Astrocyte of the hippocampus (primary cell): ENCODE data around the gene VEPH1.
A peak's percentile ranks its signal among the peaks of the same experiment; 100 is the strongest.

Source experiments
- DNase-seq: peaks from one replicate; pipeline ENCODE4 v3.0.0; 2011; ENCODE audit warnings: low read depth, low spot score

The VEPH1 gene

DNA sequence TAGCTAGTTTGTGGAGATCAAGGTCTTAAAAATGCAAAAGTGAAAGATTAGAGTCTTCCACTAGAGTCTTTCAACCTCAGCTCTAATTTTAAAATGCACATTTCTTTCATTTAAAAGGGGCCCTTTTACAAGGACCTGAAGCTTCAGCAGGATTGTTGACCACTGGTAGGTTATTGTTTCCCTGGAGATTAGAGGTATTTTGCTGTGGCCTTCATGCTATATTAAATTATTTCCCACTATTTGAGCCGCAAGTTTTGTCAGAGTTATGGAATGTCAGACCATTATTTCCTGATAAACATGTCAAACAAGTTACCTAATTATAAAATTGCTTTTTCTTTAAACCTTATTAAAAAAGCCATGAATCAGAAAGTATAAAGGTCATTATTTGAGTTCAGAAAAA is 240.2 kb downstream of the VEPH1 start:
- peak; percentile 14 for DNase-seq

- DNase-seq = peak; percentile 72
Observed at GRCh38 chr3:157261000-157261399, 242.2 kb downstream of the VEPH1 start.

DNA sequence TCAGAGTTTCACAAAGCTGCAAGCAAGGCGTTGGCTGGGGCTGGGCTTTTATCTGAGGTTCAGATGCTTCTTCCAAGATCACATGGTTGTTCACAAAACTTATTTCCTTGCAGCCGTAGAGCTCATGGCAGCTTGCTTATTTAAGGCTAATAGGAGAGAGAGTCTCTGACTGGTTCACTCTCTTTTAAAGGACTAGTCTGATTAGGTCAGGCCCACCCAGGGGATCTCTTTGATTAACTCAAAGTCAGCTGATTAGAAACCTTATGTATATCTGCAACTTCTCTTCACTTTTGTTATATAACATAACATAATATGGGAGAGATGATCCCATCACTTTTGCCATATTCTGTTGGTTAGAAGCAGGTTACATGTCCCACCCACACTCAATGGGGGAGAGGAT is 243.4 kb downstream of the VEPH1 start:
- no peak for DNase-seq

GRCh38 chr3:157257101-157257500 is 246.1 kb downstream of the VEPH1 start:
- peak; percentile 36 for DNase-seq

GRCh38 chr3:157255797-157256196 is 247.4 kb downstream of the VEPH1 start:
- DNase-seq = no peak

GRCh38 chr3:157251685-157252084 is 251.5 kb downstream of the VEPH1 start:
- no peak for DNase-seq

GRCh38 chr3:157249606-157250005 is 253.6 kb downstream of the VEPH1 start:
- no peak for DNase-seq

- peak; percentile 92 for DNase-seq
Observed at GRCh38 chr3:157248590-157249422, 254.4 kb downstream of the VEPH1 start.

GRCh38 chr3:157247391-157247790 is 255.8 kb downstream of the VEPH1 start:
- DNase-seq = peak; percentile 2

DNA sequence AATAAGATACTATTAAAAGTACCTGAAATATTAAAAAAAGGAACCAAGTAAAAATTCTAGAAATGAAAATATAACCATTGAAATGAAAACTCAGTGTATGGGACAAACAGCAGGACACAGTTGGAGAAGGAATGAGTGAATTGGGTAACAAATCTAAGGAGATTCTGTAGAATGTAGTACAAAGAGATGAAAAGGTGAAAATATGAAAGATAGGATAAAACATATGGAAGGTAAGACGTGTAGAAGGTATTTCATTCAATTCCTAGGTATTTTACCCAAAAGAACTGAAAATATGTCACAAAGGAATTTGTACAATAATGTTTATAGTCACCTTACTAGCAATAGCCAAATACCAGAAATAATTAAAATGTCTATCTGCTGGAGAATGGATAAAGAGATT is 260.4 kb downstream of the VEPH1 start:
- no peak for DNase-seq

GRCh38 chr3:157241599-157241998 is 261.6 kb downstream of the VEPH1 start:
- DNase-seq = no peak

DNA sequence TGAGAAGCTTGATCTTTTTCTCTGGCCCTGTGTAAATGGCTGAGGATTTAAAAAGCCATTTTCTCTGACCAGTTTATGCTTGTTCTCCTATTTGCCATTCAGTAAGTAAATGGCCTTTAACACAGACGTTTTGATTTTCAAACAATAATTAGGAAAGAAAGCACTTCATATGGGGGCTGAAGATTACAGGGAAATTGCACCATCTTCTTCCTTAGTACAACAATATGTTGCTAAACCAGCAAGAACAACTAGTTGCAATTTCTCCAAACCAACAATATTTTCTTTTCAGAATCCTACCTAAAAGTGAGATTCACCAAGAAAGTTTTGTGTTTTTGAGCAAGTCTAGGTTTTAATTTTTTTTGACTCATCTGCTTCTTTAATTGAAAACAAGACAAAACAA is 262.8 kb downstream of the VEPH1 start:
- no peak for DNase-seq

- peak; percentile 58 for DNase-seq
Observed at GRCh38 chr3:157239082-157239704, 264.0 kb downstream of the VEPH1 start.

DNA sequence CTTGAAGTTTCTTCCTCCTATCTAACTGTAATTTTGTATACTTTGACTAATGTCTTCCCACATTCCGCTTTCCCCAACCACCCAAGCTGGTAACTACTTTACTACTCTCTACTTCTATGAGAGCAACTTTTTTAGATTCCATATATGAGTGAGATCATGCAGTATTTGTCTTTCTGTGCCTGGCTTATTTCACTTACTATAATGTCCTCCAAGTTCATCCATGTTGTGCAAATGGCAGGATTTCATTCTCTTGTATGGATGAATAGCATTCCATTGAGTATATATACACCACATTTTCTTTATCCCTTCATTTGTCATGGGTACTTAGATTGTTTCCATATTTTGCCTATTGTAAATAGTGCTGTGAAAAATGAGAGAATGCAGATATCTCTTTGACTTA is 264.8 kb downstream of the VEPH1 start:
- DNase-seq = no peak

GRCh38 chr3:157237886-157238285 is 265.3 kb downstream of the VEPH1 start:
- no peak for DNase-seq

DNA sequence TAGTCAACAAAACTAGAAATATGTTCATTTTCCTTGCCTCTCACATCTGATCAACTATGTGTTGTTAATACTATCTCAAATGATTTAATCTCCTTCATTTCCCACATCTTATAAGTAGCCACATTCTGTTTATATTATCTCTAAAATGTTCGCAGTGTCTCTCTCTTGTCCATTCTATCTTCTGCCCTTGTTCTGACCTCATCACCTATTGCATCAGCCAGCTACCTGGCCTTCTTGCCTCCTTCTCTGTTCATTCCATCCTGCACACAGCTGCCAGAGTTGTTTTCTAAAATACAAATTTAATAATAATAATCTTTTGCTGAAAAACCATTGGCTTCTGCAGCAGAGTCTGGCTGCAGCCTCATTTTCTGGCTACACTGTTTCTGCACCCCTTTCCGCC is 267.9 kb downstream of the VEPH1 start:
- DNase-seq = no peak

DNA sequence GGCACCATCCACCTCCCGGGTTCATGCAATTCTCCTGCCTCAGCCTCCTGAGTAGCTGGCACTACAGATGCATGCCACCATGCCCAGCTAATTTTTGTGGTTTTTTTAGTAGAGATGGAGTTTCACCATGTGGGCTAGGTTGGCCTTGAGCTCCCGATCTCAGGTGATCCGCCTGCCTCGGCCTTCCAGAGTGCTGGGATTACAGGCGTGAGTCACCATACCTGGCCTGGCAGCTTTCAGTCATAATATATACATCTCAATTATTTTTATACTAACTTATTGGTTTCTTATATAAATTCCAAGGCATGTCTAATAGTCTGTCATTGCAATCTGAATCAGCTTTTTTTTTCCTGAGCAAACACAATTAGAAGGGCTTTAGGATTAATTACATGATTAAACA is 269.3 kb downstream of the VEPH1 start:
- DNase-seq = no peak

- no peak for DNase-seq
Observed at GRCh38 chr3:157232141-157232540, 271.1 kb downstream of the VEPH1 start.

GRCh38 chr3:157231071-157231470 is 272.1 kb downstream of the VEPH1 start:
- peak; percentile 72 for DNase-seq

DNA sequence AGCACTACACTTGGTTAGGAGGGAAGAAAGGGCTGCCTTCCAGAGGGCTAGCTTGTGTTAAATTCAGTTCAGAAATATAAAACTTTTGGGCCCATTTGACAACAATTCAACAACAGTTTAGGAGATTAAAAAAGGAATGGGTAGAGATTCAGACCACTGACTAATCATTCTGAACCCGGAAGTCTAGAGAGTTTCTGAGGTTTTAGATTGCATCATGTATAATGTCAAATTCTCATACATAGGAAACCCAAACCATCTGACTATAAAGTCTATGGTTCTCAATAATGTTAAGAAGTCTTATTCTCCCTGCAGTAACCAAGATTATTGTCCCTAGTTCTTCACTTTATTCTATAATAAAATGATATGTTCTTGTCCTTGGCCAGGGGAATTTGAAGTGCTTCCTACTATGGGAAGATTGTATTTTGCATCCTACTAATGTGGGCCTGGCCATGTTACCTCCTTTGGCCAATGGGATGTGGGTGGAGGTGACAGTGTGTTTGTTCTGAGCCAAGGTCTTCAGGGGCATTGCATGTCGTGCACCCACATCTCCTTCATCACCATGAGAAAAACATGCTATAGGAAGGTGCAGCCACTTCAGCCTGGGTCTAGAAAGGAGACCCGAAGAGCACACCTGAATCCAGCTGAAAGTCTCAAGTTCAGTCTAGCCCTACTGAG is 276.9 kb downstream of the VEPH1 start:
- DNase-seq = no peak

GRCh38 chr3:157225001-157225400 is 278.2 kb downstream of the VEPH1 start:
- DNase-seq = no peak

- no peak for DNase-seq
Observed at GRCh38 chr3:157220883-157221282, 282.3 kb downstream of the VEPH1 start.

DNA sequence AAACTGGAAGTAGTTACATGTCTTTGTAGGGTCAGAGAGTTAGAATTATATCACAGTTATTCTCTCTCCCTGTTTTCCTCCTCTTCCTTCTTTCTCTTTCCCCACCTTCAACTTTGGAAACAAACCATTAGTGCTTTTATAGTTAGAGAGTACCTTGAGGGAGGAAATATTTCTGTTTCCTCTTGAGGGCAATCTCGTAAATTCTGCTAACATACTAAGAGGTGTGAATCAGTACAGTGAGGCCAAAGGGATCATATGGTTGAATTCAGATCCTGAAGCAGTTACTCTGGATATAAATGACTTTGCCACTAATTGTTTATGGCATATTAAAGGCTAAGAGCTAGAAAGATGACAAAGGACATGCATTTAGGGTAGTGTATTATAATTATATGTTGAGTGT is 283.0 kb downstream of the VEPH1 start:
- DNase-seq = no peak
